Endothelial cell of umbilical vein (primary cell): ENCODE results near the gene KAZN. TPM values are rescaled to one million over a fixed set of nuclear protein-coding genes. Genes with fewer than 3 reads are reported as not detected.
"Not testable (repeated sequence)": the region's sequence is repeated elsewhere in the genome, so short reads cannot be mapped to it uniquely, and the experiment has no call there.

Source experiments
- BruUV-seq: library from RNA; stranded (reverse); fragments of 400-500 nt; replicated peaks from 2 replicates; lab custom pipeline; 2021; lab: Mats Ljungman, UMichigan
- CTCF ChIA-PET: fragments of 300-600, 350-600 bp; sonication (Branson Sonifier 250); formaldehyde crosslinking; loops from one replicate; lab custom pipeline; 2021; ENCODE audit warnings: antibody characterized with exemption, inconsistent platforms; lab: Charles Lee
- POLR2A ChIA-PET: fragments of 300-600, 350-600 bp; sonication (Branson Sonifier 250); formaldehyde crosslinking; loops from one replicate; lab custom pipeline; 2021; ENCODE audit warnings: antibody characterized with exemption, inconsistent platforms; lab: Charles Lee
- DNase-seq: peaks from one replicate; pipeline ENCODE4 v3.0.0-alpha.2; 2011; ENCODE audit warnings: low read depth, low spot score
- FAIRE-seq: peaks from 2 replicates; lab custom pipeline; 2011; peaks lifted over from hg19 to GRCh38; lab: Jason Lieb, UNC
- H2AFZ ChIP-seq: 2 replicates; pipeline ENCODE4 v1.6.0; 2012; ENCODE audit warnings: low read depth, low read length, control low read depth, inconsistent platforms
- H3K27ac ChIP-seq: 2 replicates; pipeline ENCODE4 v1.5.1; 2011; ENCODE audit warnings: low read depth, mild to moderate bottlenecking, control low read depth, low read length, moderate library complexity; ENCODE audit not compliant: insufficient read depth
- H3K27me3 ChIP-seq, 2 experiments: 2 replicates each; pipeline versions ENCODE4 v1.6.0 to v1.6.1; 2011; ENCODE audit warnings: low read length in 2 of 2, mixed read lengths in 1 of 2; ENCODE audit not compliant: control insufficient read depth in 2 of 2, insufficient read depth in 2 of 2
- H3K36me3 ChIP-seq, 2 experiments: 2 replicates in 1 of 2; 3 replicates in 1 of 2; pipeline ENCODE4 v1.5.1; 2011; ENCODE audit warnings: low read length in 2 of 2, mild to moderate bottlenecking in 1 of 2, moderate library complexity in 1 of 2; ENCODE audit not compliant: control insufficient read depth in 2 of 2, insufficient read depth in 2 of 2; ENCODE audit errors: extremely low read depth in 1 of 2
- H3K4me1 ChIP-seq: 3 replicates; pipeline ENCODE4 v1.5.1; 2011; ENCODE audit warnings: mild to moderate bottlenecking, low read length; ENCODE audit not compliant: control insufficient read depth, insufficient read depth; ENCODE audit errors: extremely low read depth
- H3K4me2 ChIP-seq: 2 replicates; pipeline ENCODE4 v1.6.1; 2011; ENCODE audit warnings: low read length, control low read depth, mixed read lengths; ENCODE audit not compliant: insufficient read depth
- H3K4me3 ChIP-seq, 3 experiments: fragments of 200-600 bp in 1 of 3; sonication (generic), shearing (Covaris generic) in 1 of 3; replicated peaks in 1 of 3; 2 replicates each; pipeline ENCODE4 v1.5.1; 2011 to 2016; ENCODE audit warnings: control low read depth in 3 of 3, low read length in 3 of 3, mild to moderate bottlenecking in 2 of 3, inconsistent platforms in 1 of 3, low read depth in 1 of 3, moderate library complexity in 1 of 3; ENCODE audit not compliant: insufficient read depth in 1 of 3
- H3K79me2 ChIP-seq: 2 replicates; pipeline ENCODE4 v1.6.0; 2012; ENCODE audit warnings: low read length, inconsistent platforms; ENCODE audit not compliant: control insufficient read depth, insufficient read depth
- H3K9ac ChIP-seq: replicated peaks from 2 replicates; pipeline ENCODE3; 2011; ENCODE audit warnings: low read length, control low read depth; ENCODE audit not compliant: insufficient read depth; ENCODE audit errors: extremely low read depth
- H3K9me1 ChIP-seq: replicated peaks from 3 replicates; pipeline ENCODE4 v1.6.0; 2011; ENCODE audit warnings: mild to moderate bottlenecking, low read length; ENCODE audit not compliant: control insufficient read depth, insufficient read depth; ENCODE audit errors: extremely low read depth
- H3K9me3 ChIP-seq: replicated peaks from 2 replicates; pipeline ENCODE4 v1.5.1; 2012; ENCODE audit warnings: low read length, inconsistent platforms; ENCODE audit not compliant: control insufficient read depth, insufficient read depth
- H4K20me1 ChIP-seq: replicated peaks from 2 replicates; pipeline ENCODE3; 2011; ENCODE audit warnings: mild to moderate bottlenecking, low read length; ENCODE audit not compliant: control insufficient read depth, insufficient read depth; ENCODE audit errors: extremely low read depth
- CTCF ChIP-seq, 2 donors: IDR thresholded peaks; 1 replicate in 1 of 2; 2 replicates in 1 of 2; pipeline ENCODE4 v1.5.1; 2011; ENCODE audit warnings: low read length in 2 of 2, mild to moderate bottlenecking in 2 of 2, moderate library complexity in 2 of 2, control low read depth in 1 of 2, inconsistent platforms in 1 of 2, low read depth in 1 of 2; ENCODE audit not compliant: insufficient read depth in 1 of 2; ENCODE audit errors: extremely low read depth in 1 of 2
- EZH2 ChIP-seq: IDR thresholded peaks from 2 replicates; pipeline ENCODE4 v1.6.1; 2012; ENCODE audit warnings: borderline replicate concordance, low read depth, mild to moderate bottlenecking, moderate library complexity, low read length, inconsistent platforms; ENCODE audit not compliant: severe bottlenecking
- FOS ChIP-seq: IDR thresholded peaks from 2 replicates; pipeline ENCODE4 v1.6.1; 2011; ENCODE audit warnings: mild to moderate bottlenecking, low read length, moderate library complexity, borderline replicate concordance; ENCODE audit not compliant: insufficient read depth
- GATA2 ChIP-seq: IDR thresholded peaks from 2 replicates; pipeline ENCODE4 v1.7.0; 2011; ENCODE audit warnings: low read depth, mild to moderate bottlenecking, moderate library complexity, mixed read lengths, low read length; ENCODE audit not compliant: insufficient read length, insufficient read depth
- JUN ChIP-seq: IDR thresholded peaks from 2 replicates; pipeline ENCODE4 v1.6.1; 2011; ENCODE audit warnings: borderline replicate concordance, low read depth; ENCODE audit not compliant: insufficient read length, insufficient read depth
- MAX ChIP-seq: IDR thresholded peaks from 2 replicates; pipeline ENCODE4 v1.6.1; 2011; ENCODE audit not compliant: insufficient read depth, insufficient read length
- MYC ChIP-seq: IDR thresholded peaks from one replicate; pipeline ENCODE4 v1.6.1; 2011; ENCODE audit warnings: mild to moderate bottlenecking, low read depth, low read length
- POLR2A ChIP-seq: IDR thresholded peaks from 2 replicates; pipeline ENCODE4 v1.6.1; 2012; ENCODE audit warnings: low read depth, mild to moderate bottlenecking, control low read depth, low read length
- POLR2AphosphoS5 ChIP-seq: IDR thresholded peaks from 2 replicates; pipeline ENCODE4 v1.6.1; 2012; ENCODE audit warnings: low read depth, mild to moderate bottlenecking, control low read depth, low read length, moderate library complexity; ENCODE audit not compliant: insufficient read depth
- dilution Hi-C: fragments of 300-500 bp; cut with MboI; formaldehyde crosslinking; loops from one replicate; pipeline ENCODE4 v1.15.0; 2019; ENCODE audit warnings: low sequenced_read_pairs; ENCODE audit not compliant: extremely low pct_ligation_motif_present
- intact Hi-C: fragments of 100-400 bp; cut with micrococcal nuclease; formaldehyde crosslinking; loops from one replicate; pipeline ENCODE4 v1.10.0; 2022
- polyA plus RNA-seq, 4 experiments: library from polyadenylated mRNA; depleted of rRNA in 3 of 4; stranded (reverse) in 3 of 4; unstranded in 1 of 4; fragments of >200 nt; gene quantifications; 2 replicates each; pipeline versions ENCODE4 v1.2.1 to v1.2.3, GENCODE V29; 2011 to 2012; ENCODE audit warnings: missing spikeins in 1 of 4
- total RNA-seq: library from RNA; stranded (reverse); gene quantifications from 2 replicates; pipeline ENCODE4 v1.2.3, GENCODE V29; 2021

KAZN gene
- total and polyA plus RNA-seq, 2 donors (not counting 3 experiments of a cell fraction or from before 2014, with no cell fraction given): 1.6 to 5.8 TPM

- dilution Hi-C loops: not testable (repeated sequence)
These were observed 365.6 kb downstream of the KAZN start for GRCh38 chr1:14963791-14964710.

GRCh38 chr1:14964711-14965055, 366.2 kb downstream of the KAZN start:
- no peak overlapping the region for H2AFZ ChIP-seq
- H3K9me1 ChIP-seq: no peaks in the 10 kb centered on the region
- H3K4me2 ChIP-seq: no peak overlapping the region
- peaks cover 2% of the 10 kb centered on the region for H3K4me1 ChIP-seq
- TF ChIP-seq FOS (no peak), POLR2A (no peak), POLR2AphosphoS5 (no peak), GATA2 (no peak), MAX (no peak), MYC (no peak), EZH2 (no peak), JUN (no peak), CTCF (IDR thresholded peaks at IDR 0.05; ENCODE audit: extremely low read depth in 1 of 2, insufficient read depth in 1 of 2, low read depth in 1 of 2, low read length in 2 of 2) (no peak)
- H3K79me2 ChIP-seq: no peaks in the 10 kb centered on the region
- H3K9me3 ChIP-seq: no peaks in the 10 kb centered on the region
- no peak overlapping the region for H3K27ac ChIP-seq
- no peak for DNase-seq
- ChIA-PET CTCF (interaction anchor here (1.0 to 1.8 kb wide), 3 partner anchors 10 to 17 kb away, joined by 3 to 4 read pairs (median 3); no protein-coding TSS in a partner anchor), POLR2A (no interaction called here)
- no peak overlapping the region for H3K4me3 ChIP-seq
- no peaks in the 10 kb centered on the region for H3K36me3 ChIP-seq
- no peak for FAIRE-seq
- dilution Hi-C loops (no loop called here), intact Hi-C loops (no loop called here)
- H3K9ac ChIP-seq: no peak overlapping the region
- H3K27me3 ChIP-seq: no peaks in the 10 kb centered on the region
- H4K20me1 ChIP-seq: no peaks in the 10 kb centered on the region
- BruUV-seq: no TSS peak

More at GRCh38 chr1:14963791-14964710, 365.6 kb downstream of the KAZN start:
- DNase-seq, H4K20me1 ChIP-seq, H3K9ac ChIP-seq, H3K4me3 ChIP-seq, BruUV-seq, intact Hi-C loops, H2AFZ ChIP-seq, H3K4me2 ChIP-seq, H3K9me3 ChIP-seq, FAIRE-seq, H3K9me1 ChIP-seq, H3K27me3 ChIP-seq, H3K36me3 ChIP-seq, H3K27ac ChIP-seq, H3K79me2 ChIP-seq, H3K4me1 ChIP-seq, POLR2A ChIA-PET: not testable (repeated sequence)
- CTCF ChIA-PET: interaction anchor here (1.0 to 1.2 kb wide), 2 partner anchors 9 to 16 kb away, joined by 3 read pairs; no protein-coding TSS in a partner anchor
